GM12801 (cell line): Measurements from ENCODE around the gene FAM118A.

ENCODE experiments used
- CTCF ChIP-seq: IDR thresholded peaks from one replicate; pipeline ENCODE4 v1.5.1; 2011; ENCODE audit warnings: control low read depth; ENCODE audit not compliant: insufficient read length; ENCODE audit errors: extremely low read depth

FAM118A gene

GRCh38 chr22:45309422-45310227 lies at the start of gene FAM118A:
Gene FAM118A, plus strand, starts transcription at chr22:45309934. Its CDS starts 12,446 bp downstream, at chr22:45322380.
- TF ChIP-seq CTCF: no peak

GRCh38 chr22:45261407-45262088 lies 48.2 kb upstream of the FAM118A start:
- TF ChIP-seq CTCF: no peak

- no peak for TF ChIP-seq CTCF
Observed at GRCh38 chr22:45262195-45262930, 47.4 kb upstream of the FAM118A start.

- no peak for TF ChIP-seq CTCF
Observed at GRCh38 chr22:45262931-45263462, 46.7 kb upstream of the FAM118A start.

GRCh38 chr22:45263463-45264269 lies 46.1 kb upstream of the FAM118A start:
- TF ChIP-seq CTCF: no peak

GRCh38 chr22:45265535-45265934 lies 44.2 kb upstream of the FAM118A start:
- no peak for TF ChIP-seq CTCF
